ENCODE results near the gene LCOR. TPM values are rescaled to one million over a fixed set of nuclear protein-coding genes. Genes with fewer than 3 reads are reported as not detected.

Gene LCOR
- total and polyA plus RNA-seq, 8 donors: 4.5 to 34.2 (median 19.5) TPM

- H3K36me3 ChIP-seq: no peaks in the 10 kb centered on the region
- H3K4me3 ChIP-seq: no peak overlapping the region
- DNase-seq (no peak), FAIRE-seq (no peak), ATAC-seq (no peak)
- no peaks in the 10 kb centered on the region for H3K27me3 ChIP-seq
- peaks cover 0 to 15% (median 6%) of the 10 kb centered on the region in 3 donors for H3K4me1 ChIP-seq
- TF ChIP-seq, protein P1, sequence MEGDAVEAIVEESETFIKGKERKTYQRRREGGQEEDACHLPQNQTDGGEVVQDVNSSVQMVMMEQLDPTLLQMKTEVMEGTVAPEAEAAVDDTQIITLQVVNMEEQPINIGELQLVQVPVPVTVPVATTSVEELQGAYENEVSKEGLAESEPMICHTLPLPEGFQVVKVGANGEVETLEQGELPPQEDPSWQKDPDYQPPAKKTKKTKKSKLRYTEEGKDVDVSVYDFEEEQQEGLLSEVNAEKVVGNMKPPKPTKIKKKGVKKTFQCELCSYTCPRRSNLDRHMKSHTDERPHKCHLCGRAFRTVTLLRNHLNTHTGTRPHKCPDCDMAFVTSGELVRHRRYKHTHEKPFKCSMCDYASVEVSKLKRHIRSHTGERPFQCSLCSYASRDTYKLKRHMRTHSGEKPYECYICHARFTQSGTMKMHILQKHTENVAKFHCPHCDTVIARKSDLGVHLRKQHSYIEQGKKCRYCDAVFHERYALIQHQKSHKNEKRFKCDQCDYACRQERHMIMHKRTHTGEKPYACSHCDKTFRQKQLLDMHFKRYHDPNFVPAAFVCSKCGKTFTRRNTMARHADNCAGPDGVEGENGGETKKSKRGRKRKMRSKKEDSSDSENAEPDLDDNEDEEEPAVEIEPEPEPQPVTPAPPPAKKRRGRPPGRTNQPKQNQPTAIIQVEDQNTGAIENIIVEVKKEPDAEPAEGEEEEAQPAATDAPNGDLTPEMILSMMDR (IDR thresholded peaks at IDR 0.05): no peak
- intact Hi-C loops (cut with DNase I): no loop called here
- H3K9me3 ChIP-seq: no peaks in the 10 kb centered on the region
- no peak overlapping the region for H3K27ac ChIP-seq
Observed at GRCh38 chr10:96873086-96873485, 41.0 kb downstream of the LCOR start.

DNA sequence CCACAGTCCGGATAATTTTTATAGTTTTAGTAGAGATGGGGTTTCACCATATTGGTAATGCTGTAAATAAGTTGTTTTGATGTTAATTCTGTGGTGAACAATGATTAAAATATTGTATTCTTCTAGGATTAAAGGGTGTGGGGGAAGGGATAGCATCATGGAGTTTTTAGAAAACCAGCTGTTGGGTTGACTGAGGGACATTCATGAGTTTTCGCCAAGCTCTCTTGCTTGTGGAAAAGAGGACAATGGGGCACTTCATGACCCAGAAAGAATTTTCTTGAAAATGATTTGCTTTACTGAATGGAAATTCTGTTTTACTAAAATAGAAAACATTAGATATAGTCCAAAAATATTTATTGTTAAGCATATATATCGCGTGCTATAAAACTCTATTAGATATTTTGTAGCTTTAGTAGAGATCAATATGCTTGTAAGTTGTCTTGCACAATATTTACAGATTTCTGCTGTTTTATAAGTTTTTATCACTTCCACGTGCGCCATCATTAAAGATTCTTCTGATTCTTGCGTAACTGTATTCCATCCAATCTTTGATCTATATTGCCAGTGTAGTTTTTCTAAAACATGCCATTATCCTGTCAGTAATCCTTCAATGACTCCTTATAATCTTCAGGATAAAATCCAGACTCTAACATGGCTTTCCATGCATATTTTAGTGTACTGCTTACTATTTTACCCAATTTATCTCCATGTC lies 41.8 kb downstream of the LCOR start:
- no peak for FAIRE-seq
- WGBS, 2 donors: 93% methylated on average over 7 of the region's 7 CpGs
- no peak for ATAC-seq

GRCh38 chr10:96878057-96878456 lies 46.0 kb downstream of the LCOR start:
- Histone ChIP-seq H3K36me3 (no peaks in the 10 kb centered on the region), H3K4me1 (peaks cover 0 to 16% (median 14%) of the 10 kb centered on the region in 3 donors), H3K4me3 (no peak overlapping the region), H3K9me3 (no peaks in the 10 kb centered on the region), H3K27me3 (no peaks in the 10 kb centered on the region), H3K27ac (peak overlapping the region in 2 of 4 donors; percentile 7 to 16)
- DNase-seq (peak in 2 of 6 donors; percentile 21 to 32), FAIRE-seq (no peak), ATAC-seq (peak; percentile 75 to 87 (median 83))
- WGBS, 2 donors: 12 to 14% methylated on average over 3 of the region's 3 CpGs
- TF ChIP-seq, protein P1 (IDR thresholded peaks at IDR 0.05): no peak
- intact Hi-C loops (cut with DNase I): no loop called here

More for the DNA sequence above, 41.8 kb downstream of the LCOR start:
- TF ChIP-seq, protein P1 (IDR thresholded peaks at IDR 0.05): no peak
- no peaks in the 10 kb centered on the region for H3K9me3 ChIP-seq
- intact Hi-C loops (cut with DNase I): no loop called here
- H3K27ac ChIP-seq: no peak overlapping the region
- no peak overlapping the region for H3K4me3 ChIP-seq
- H3K27me3 ChIP-seq: no peaks in the 10 kb centered on the region
- H3K36me3 ChIP-seq: no peaks in the 10 kb centered on the region
- peaks cover 0 to 17% (median 11%) of the 10 kb centered on the region in 3 donors for H3K4me1 ChIP-seq
- no peak for DNase-seq

DNA sequence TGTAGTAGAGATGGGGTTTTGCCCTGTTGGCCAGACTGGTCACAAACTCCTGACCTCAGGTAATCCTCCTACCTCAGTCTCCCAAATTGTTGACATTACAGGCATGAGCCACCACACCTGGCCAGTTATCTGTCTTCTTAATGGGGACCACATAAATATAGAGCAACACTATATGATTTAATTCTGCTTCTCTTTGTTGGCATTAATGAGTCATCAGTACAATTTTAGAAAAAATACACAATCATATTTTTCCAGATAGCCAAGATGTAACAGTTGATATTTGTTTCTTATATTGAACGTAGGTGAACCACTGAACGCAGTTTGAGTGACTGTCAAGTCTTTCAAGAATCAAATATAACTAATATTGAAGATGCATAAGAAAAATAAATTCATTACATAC lies 48.5 kb downstream of the LCOR start:
- no peak for FAIRE-seq
- Histone ChIP-seq H3K4me3 (no peak overlapping the region), H3K36me3 (no peaks in the 10 kb centered on the region), H3K27ac (no peak overlapping the region), H3K27me3 (no peaks in the 10 kb centered on the region), H3K9me3 (no peaks in the 10 kb centered on the region), H3K4me1 (peaks cover 0 to 34% (median 27%) of the 10 kb centered on the region in 3 donors)
- TF ChIP-seq, protein P1 (IDR thresholded peaks at IDR 0.05): no peak
- DNase-seq: no peak
- WGBS, 2 donors: 62 to 70% methylated on average over 2 of the region's 2 CpGs
- intact Hi-C loops (cut with DNase I): no loop called here
- no peak for ATAC-seq
